GM19438 (cell line): ENCODE results near the gene CFAP410.
"Not testable (repeated sequence)": the region's sequence is repeated elsewhere in the genome, so short reads cannot be mapped to it uniquely, and the experiment has no call there.

Experiments used
- ATAC-seq: cut with Tn5 transposase; IDR thresholded peaks from one replicate; pipeline ENCODE4 v1.9.1; 2021; ENCODE audit warnings: low read depth; ENCODE audit not compliant: unreplicated experiment

Gene CFAP410

GRCh38 chr21:44370027-44370735 lies 31.0 kb upstream of the CFAP410 start:
- no peak for ATAC-seq

- no peak for ATAC-seq
Measured at GRCh38 chr21:44368711-44369446, 29.7 kb upstream of the CFAP410 start.

- no peak for ATAC-seq
Measured at GRCh38 chr21:44366586-44367211, 27.5 kb upstream of the CFAP410 start.

- no peak for ATAC-seq
Measured at GRCh38 chr21:44365967-44366585, 26.9 kb upstream of the CFAP410 start.

GRCh38 chr21:44365251-44365966 lies 26.2 kb upstream of the CFAP410 start:
- no peak for ATAC-seq

GRCh38 chr21:44364151-44365053 lies 25.2 kb upstream of the CFAP410 start:
- ATAC-seq, result no peak

GRCh38 chr21:44363278-44363677 lies 24.1 kb upstream of the CFAP410 start:
- no peak for ATAC-seq

GRCh38 chr21:44361903-44362302 lies 22.7 kb upstream of the CFAP410 start:
- not testable (repeated sequence) for ATAC-seq

- no peak for ATAC-seq
Measured at GRCh38 chr21:44360159-44360558, 21.0 kb upstream of the CFAP410 start.

- ATAC-seq, result no peak
Measured at GRCh38 chr21:44359396-44359795, 20.2 kb upstream of the CFAP410 start.

GRCh38 chr21:44357064-44357837 lies 18.1 kb upstream of the CFAP410 start:
- ATAC-seq, result no peak

GRCh38 chr21:44356636-44357035 lies 17.4 kb upstream of the CFAP410 start:
- no peak for ATAC-seq

GRCh38 chr21:44356160-44356559 lies 17.0 kb upstream of the CFAP410 start:
- no peak for ATAC-seq

- ATAC-seq, result no peak
Measured at GRCh38 chr21:44354775-44355771, 15.9 kb upstream of the CFAP410 start.

GRCh38 chr21:44354001-44354405 lies 14.8 kb upstream of the CFAP410 start:
- no peak for ATAC-seq

- ATAC-seq, result peak; percentile 48
Measured at GRCh38 chr21:44353191-44353970, 14.2 kb upstream of the CFAP410 start, which contains the start of gene TRPM2. TRPM2 (plus strand) TSS chr21:44353621; CDS start chr21:44353701, 80 bp downstream.
